Breast epithelium (tissue), 3 donors: ENCODE results near the gene PLCH1.

Source experiments
- CTCF ChIP-seq, 3 donors: fragments of 450-650 bp; IDR thresholded peaks; one replicate each; pipeline ENCODE4 v1.5.1; 2016 to 2017; ENCODE audit warnings: antibody characterized with exemption in 3 of 3, mild to moderate bottlenecking in 3 of 3, moderate library complexity in 3 of 3
- POLR2A ChIP-seq: fragments of 450-650 bp; IDR thresholded peaks from one replicate; pipeline ENCODE4 v1.6.1; 2016; ENCODE audit warnings: antibody characterized with exemption, mild to moderate bottlenecking, moderate library complexity
- POLR2AphosphoS5 ChIP-seq, 3 donors: sonication (generic); formaldehyde crosslinking; IDR thresholded peaks; one replicate each; pipeline ENCODE4 v1.6.1; 2017; ENCODE audit warnings: antibody characterized with exemption in 3 of 3

GRCh38 chr3:155335724-155336354 lies 409.0 kb downstream of the PLCH1 start:
- TF ChIP-seq CTCF (IDR thresholded peaks at IDR 0.05) (no peak), POLR2A (no peak), POLR2AphosphoS5 (IDR thresholded peaks at IDR 0.05) (no peak)
